BLaER1 treated with 17β-estradiol and CSF1 and Interleukin-3, amounts not matched to agents 10 nM and 100 nM (cell line): Measurements from ENCODE around the gene ARHGDIA.

Experiments
- H3K27ac ChIP-seq, 11 experiments: shearing (Covaris generic); formaldehyde crosslinking; 2 replicates each; pipeline ENCODE4 v1.8.1; 2022
- H3K27me3 ChIP-seq, 11 experiments: shearing (Covaris generic); formaldehyde crosslinking; 2 replicates each; pipeline ENCODE4 v1.8.1; 2022
- H3K36me3 ChIP-seq, 11 experiments: shearing (Covaris generic); formaldehyde crosslinking; 2 replicates each; pipeline ENCODE4 v1.8.1; 2022
- H3K4me1 ChIP-seq, 10 experiments: shearing (Covaris generic); formaldehyde crosslinking; 2 replicates each; pipeline ENCODE4 v1.8.1; 2022
- H3K4me2 ChIP-seq, 11 experiments: shearing (Covaris generic); formaldehyde crosslinking; 2 replicates each; pipeline ENCODE4 v1.8.1; 2022
- H3K4me3 ChIP-seq, 10 experiments: shearing (Covaris generic); formaldehyde crosslinking; 2 replicates each; pipeline ENCODE4 v1.8.1; 2022
- H3K9ac ChIP-seq, 11 experiments: shearing (Covaris generic); formaldehyde crosslinking; 2 replicates each; pipeline ENCODE4 v1.8.1; 2022
- H3K9me3 ChIP-seq, 11 experiments: shearing (Covaris generic); formaldehyde crosslinking; replicated peaks in 1 of 11; 2 replicates each; pipeline ENCODE4 v1.8.1; 2022
- H4K20me1 ChIP-seq, 11 experiments: shearing (Covaris generic); formaldehyde crosslinking; 2 replicates each; pipeline ENCODE4 v1.8.1; 2022
- Cebpa-rat ChIP-seq, 11 experiments: shearing (Covaris generic); IDR thresholded peaks; 2 replicates each; pipeline ENCODE4 v1.8.1; 2022

ARHGDIA gene

DNA sequence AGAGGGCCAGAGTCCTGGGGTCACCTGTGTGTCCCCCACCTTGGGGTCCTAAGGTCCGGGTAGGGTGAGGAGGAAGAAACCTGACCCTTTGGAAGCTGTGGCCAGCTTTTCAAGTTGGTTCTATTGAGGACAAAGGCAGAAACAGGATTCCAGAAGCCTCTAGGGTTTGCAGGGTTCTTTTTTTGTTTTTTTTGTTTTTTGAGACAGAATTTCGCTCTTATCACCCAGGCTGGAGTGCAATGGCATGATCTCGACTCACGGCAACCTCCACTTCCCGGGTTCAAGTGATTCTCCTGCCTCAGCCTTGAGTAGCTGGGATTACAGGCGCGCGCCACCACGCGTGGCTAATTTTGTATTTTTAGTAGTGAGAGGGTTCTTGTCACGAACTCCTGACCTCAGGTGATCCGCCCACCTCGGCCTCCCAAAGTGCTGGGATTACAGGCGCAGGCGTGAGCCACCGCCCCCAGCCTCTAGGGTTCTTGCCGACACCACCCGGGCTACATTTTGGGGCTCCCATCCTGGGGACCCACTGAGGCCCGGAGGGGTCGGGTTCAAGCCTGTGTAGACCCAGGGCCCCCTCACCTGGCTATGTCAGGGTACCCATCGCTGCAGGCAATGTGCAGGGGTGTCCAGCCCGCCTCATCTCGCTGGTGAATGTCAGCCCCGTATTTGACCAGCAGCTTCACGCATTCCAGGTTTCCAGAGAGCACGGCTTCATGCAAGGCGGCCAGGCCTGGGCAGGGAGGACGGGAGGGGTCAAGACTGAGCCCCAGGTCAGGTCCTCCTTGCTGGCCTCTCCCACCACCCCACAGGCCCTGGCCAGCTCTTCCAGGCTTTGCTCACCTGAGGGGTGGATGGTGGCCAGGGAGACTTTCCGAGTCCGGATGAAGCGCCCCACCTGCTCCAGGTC lies 37.0 kb downstream of the ARHGDIA start:
- Histone ChIP-seq H3K27ac (peak overlapping the region; percentile 93 to 98 (median 97); a peak in 21 of 22 replicates), H3K9ac (peak overlapping the region; percentile 86 to 97 (median 90)), H3K9me3 (no peaks in the 10 kb centered on the region), H3K4me3 (peak overlapping the region; percentile 72 to 96 (median 84)), H3K27me3 (no peaks in the 10 kb centered on the region), H4K20me1 (peaks cover 0 to 13% (median 5%) of the 10 kb centered on the region in 11 experiments; a peak in 6 of 22 replicates), H3K4me1 (peaks cover 59 to 95% (median 88%) of the 10 kb centered on the region in 10 experiments), H3K4me2 (peak overlapping the region; percentile 88 to 98 (median 93)), H3K36me3 (no peaks in the 10 kb centered on the region; a peak in 1 of 22 replicates)
- TF ChIP-seq Cebpa-rat (IDR thresholded peaks at IDR 0.05) = no peak

- Histone ChIP-seq H3K27ac (peak within 1 kb of the TSS; percentile 93 to 98 (median 97)), H3K4me3 (peak within 1 kb of the TSS; percentile 72 to 96 (median 84)), H4K20me1 (peaks cover 0 to 19% (median 8%) of the 10 kb centered on the region in 11 experiments; a peak in 9 of 22 replicates), H3K9ac (peak within 1 kb of the TSS; percentile 86 to 97 (median 90)), H3K4me2 (peak within 1 kb of the TSS; percentile 91 to 98 (median 97)), H3K27me3 (no peaks in the 10 kb centered on the region), H3K4me1 (peaks cover 59 to 95% (median 86%) of the 10 kb centered on the region in 10 experiments), H3K36me3 (no peaks in the 10 kb centered on the region; a peak in 1 of 22 replicates), H3K9me3 (no peaks in the 10 kb centered on the region)
- no peak for TF ChIP-seq Cebpa-rat (IDR thresholded peaks at IDR 0.05)
Measured at GRCh38 chr17:81833160-81833920, 37.8 kb downstream of the ARHGDIA start, which contains the start of gene MCRIP1. TSS of gene MCRIP1 (minus strand) at chr17:81833291. CDS start at chr17:81824506, 8,785 bp downstream.

GRCh38 chr17:81832608-81833159 lies 38.5 kb downstream of the ARHGDIA start:
- H3K27me3 ChIP-seq = no peaks in the 10 kb centered on the region
- TF ChIP-seq Cebpa-rat (IDR thresholded peaks at IDR 0.05) = no peak
- H4K20me1 ChIP-seq = peaks cover 0 to 22% (median 8%) of the 10 kb centered on the region in 11 experiments; a peak in 9 of 22 replicates
- H3K4me2 ChIP-seq = peak overlapping the region; percentile 90 to 98 (median 96)
- no peaks in the 10 kb centered on the region for H3K9me3 ChIP-seq
- peak overlapping the region; percentile 72 to 96 (median 84) for H3K4me3 ChIP-seq
- peak overlapping the region; percentile 80 to 98 (median 93) for H3K27ac ChIP-seq
- H3K4me1 ChIP-seq = peaks cover 59 to 95% (median 85%) of the 10 kb centered on the region in 10 experiments
- H3K9ac ChIP-seq = peak overlapping the region; percentile 86 to 97 (median 90)
- no peaks in the 10 kb centered on the region; a peak in 1 of 22 replicates for H3K36me3 ChIP-seq

DNA sequence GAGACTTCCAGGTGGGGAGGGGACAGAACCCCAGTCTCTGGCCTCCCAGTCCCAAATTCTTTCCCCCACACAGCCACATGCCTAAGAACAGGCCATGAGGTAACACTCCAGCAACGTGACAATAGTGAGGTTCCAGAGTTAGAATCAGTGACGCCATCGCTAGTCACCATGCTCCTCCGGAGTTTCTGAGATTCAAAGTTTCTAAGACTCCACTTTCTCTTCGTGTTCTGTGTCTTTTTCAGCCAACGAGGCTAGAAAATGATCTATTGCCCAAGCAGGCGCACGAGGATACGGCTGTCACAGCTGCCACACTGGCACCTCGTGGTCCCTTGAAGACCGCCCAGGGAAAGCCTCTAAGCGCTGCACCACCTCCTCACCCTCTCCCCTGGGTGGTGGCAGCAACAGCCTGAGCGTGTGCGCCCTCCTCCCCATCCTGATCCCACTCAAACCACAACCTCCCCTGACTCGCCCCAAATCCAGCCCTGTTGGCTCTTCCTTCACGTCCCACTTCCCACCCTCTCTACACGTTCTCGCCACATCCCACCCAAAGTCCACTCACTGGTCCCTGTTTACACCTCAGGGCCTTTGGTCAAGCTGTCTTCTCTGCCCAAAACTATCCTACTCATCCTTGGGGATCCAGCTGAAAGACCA lies 39.1 kb downstream of the ARHGDIA start:
- TF ChIP-seq Cebpa-rat (IDR thresholded peaks at IDR 0.05) = peak in 1 of 11 experiments; percentile 52; a peak in 1 of 22 replicates
- Histone ChIP-seq H3K9me3 (no peaks in the 10 kb centered on the region), H3K4me1 (peaks cover 53 to 92% (median 79%) of the 10 kb centered on the region in 10 experiments), H3K9ac (peak overlapping the region; percentile 86 to 97 (median 90)), H3K27me3 (no peaks in the 10 kb centered on the region), H4K20me1 (peaks cover 0 to 24% (median 8%) of the 10 kb centered on the region in 11 experiments; a peak in 9 of 22 replicates), H3K4me3 (peak overlapping the region; percentile 72 to 96 (median 84)), H3K4me2 (peak overlapping the region; percentile 90 to 98 (median 96)), H3K27ac (peak overlapping the region; percentile 80 to 98 (median 93)), H3K36me3 (no peaks in the 10 kb centered on the region; a peak in 1 of 22 replicates)

- H3K27ac ChIP-seq = peak overlapping the region; percentile 80 to 98 (median 93); a peak in 21 of 22 replicates
- H3K9ac ChIP-seq = peak overlapping the region; percentile 86 to 97 (median 90)
- H3K9me3 ChIP-seq = no peaks in the 10 kb centered on the region
- peaks cover 53 to 86% (median 74%) of the 10 kb centered on the region in 10 experiments for H3K4me1 ChIP-seq
- peak overlapping the region; percentile 72 to 96 (median 84) for H3K4me3 ChIP-seq
- H3K27me3 ChIP-seq = no peaks in the 10 kb centered on the region
- H3K4me2 ChIP-seq = peak overlapping the region; percentile 90 to 98 (median 96)
- TF ChIP-seq Cebpa-rat (IDR thresholded peaks at IDR 0.05) = no peak
- H3K36me3 ChIP-seq = no peaks in the 10 kb centered on the region; a peak in 1 of 22 replicates
- peaks cover 0 to 24% (median 8%) of the 10 kb centered on the region in 11 experiments; a peak in 9 of 22 replicates for H4K20me1 ChIP-seq
Measured at GRCh38 chr17:81831563-81831956, 39.6 kb downstream of the ARHGDIA start.

- H3K27ac ChIP-seq = no peak overlapping the region
- H3K36me3 ChIP-seq = peaks cover 0 to 3% (median 0%) of the 10 kb centered on the region in 11 experiments; a peak in 3 of 22 replicates
- no peaks in the 10 kb centered on the region for H3K27me3 ChIP-seq
- no peak overlapping the region for H3K4me3 ChIP-seq
- peaks cover 0 to 40% (median 23%) of the 10 kb centered on the region in 11 experiments; a peak in 10 of 22 replicates for H4K20me1 ChIP-seq
- peak overlapping the region in 3 of 11 experiments; percentile 15 to 34 (median 24); a peak in 1 of 22 replicates for H3K9ac ChIP-seq
- peaks cover 47 to 69% (median 59%) of the 10 kb centered on the region in 10 experiments for H3K4me1 ChIP-seq
- 0 out of 22 replicates have a peak overlapping the region, but pooled peaks of 1 of the 11 experiments have one; percentile 15 for H3K4me2 ChIP-seq
- no peak for TF ChIP-seq Cebpa-rat (IDR thresholded peaks at IDR 0.05)
- H3K9me3 ChIP-seq = no peaks in the 10 kb centered on the region
Measured at GRCh38 chr17:81829858-81830257, 41.3 kb downstream of the ARHGDIA start.

DNA sequence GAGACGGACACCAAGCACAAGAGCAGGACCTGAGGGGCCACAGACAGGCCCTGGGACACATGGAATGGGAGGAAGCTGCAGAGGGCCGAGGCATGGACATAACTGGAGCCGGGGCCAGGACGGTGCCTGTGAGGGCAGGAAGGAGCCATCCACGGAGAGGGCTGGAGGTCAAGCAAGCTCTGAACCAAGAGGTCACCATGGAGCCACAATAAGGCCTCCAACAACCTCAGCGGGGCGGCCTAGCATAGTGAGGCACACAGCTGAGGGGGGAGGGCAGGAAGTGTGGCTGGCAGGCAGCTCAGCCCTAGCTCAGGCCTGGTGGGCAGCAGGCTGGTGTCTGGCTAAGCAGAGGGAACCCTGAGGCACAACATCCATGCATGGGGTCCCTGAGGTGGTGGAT lies 42.5 kb downstream of the ARHGDIA start:
- no peaks in the 10 kb centered on the region for H3K9me3 ChIP-seq
- H3K4me3 ChIP-seq = no peak overlapping the region
- peaks cover 0 to 14% (median 5%) of the 10 kb centered on the region in 11 experiments; a peak in 6 of 22 replicates for H3K36me3 ChIP-seq
- H4K20me1 ChIP-seq = peaks cover 0 to 43% (median 30%) of the 10 kb centered on the region in 11 experiments; a peak in 10 of 22 replicates
- H3K4me1 ChIP-seq = peaks cover 35 to 57% (median 47%) of the 10 kb centered on the region in 10 experiments
- peak overlapping the region in 9 of 11 experiments; percentile 38 to 66 (median 61); a peak in 13 of 22 replicates for H3K9ac ChIP-seq
- peak overlapping the region; percentile 48 to 81 (median 68); a peak in 21 of 22 replicates for H3K4me2 ChIP-seq
- TF ChIP-seq Cebpa-rat (IDR thresholded peaks at IDR 0.05) = no peak
- H3K27ac ChIP-seq = peak overlapping the region in 9 of 11 experiments; percentile 27 to 60 (median 43); a peak in 16 of 22 replicates
- no peaks in the 10 kb centered on the region for H3K27me3 ChIP-seq
